NCI-H2227 treated with DMSO at 0.1 percent for 48 hours (cell line): Measurements from ENCODE around the gene DGUOK.
"Not testable (repeated sequence)": the region's sequence is repeated elsewhere in the genome, so short reads cannot be mapped to it uniquely, and the experiment has no call there.

ENCODE experiments used
- DNase-seq: peaks from one replicate; lab custom pipeline; 2025; lab: John Stamatoyannopoulos, UW

Gene DGUOK

DNA sequence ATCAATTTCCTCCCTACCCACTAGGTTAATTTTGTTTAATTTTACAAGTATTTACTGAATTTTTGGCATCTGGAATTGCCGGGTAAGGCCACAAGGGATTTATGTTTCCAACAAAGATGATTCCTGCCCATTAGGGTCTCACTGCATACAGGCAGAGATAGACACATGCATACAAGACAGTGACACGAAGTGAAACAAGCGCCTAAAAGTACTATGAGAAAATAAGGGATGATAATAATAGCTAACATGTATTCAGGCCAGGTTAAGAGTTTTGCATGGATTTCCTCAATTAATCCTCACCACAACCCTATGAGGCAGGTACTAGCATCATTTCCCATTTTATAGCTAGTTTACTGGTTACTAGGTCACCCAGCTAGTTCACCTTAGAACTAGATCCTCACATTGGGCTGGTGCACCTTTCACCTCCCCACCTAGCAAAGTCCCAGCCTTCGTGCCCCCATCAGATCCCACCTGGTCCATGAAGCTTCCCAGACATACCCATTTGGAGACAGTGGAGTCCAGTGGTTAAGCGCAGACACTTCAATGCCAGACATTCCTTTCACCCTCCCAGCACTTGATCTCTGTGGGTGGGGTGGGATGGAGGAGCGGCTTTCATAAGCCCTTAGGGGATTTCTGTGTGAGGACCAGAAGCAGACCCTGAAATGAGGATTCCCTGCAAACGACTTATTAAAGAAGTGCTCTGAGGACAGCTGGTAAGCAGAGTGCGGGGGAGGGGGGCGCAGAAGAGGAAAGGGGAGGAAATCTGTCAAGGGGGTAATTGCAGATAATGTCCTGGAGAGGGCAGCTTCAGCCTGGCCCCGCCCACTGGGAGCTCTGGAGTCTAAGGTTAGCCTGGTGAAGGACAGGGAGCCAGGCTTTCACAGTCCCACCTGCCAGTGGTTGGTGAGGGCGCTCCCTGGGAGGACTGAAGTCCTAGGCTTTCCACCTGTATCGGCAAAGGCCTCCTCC is 5.8 kb upstream of the DGUOK start:
- DNase-seq = peak; percentile 26

DNA sequence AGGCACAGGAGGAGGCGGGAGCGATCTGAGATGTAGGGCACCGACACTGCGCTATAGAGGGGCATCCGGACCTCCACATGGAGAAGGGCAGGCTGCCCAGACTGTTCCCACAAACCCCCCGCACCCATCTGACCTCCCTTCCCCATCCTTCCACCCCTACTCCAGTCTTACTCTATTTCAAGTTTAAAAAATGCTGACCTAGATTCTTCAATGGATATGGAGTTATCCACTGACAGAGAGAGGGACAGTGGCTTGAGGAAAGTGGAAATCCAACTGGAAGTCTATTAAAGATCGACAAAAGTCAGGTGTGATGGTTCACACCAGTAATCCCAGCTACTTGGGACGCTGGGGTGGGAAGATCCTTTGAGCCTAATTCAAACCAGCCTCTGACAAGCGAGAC is 5.1 kb upstream of the DGUOK start:
- DNase-seq = no peak

DNA sequence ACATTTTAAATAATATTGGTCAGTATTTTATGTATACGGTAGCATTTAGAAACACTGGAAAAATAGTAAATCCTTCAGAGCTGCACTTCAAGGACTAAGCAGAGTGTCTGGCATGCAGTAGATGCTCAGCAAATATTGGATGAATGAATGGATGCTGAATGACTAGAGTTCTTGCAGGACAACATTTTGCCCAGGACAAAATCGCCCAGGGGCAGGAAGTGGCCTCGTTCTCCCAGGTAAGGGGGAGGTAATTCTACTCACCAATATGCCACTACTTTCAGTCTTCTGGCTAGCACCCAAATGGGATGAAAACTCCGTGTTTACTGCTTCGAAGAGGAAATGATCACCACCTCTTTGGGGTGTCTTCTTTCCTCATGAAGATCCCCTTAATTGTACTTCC is 4.0 kb upstream of the DGUOK start:
- DNase-seq = no peak

DNA sequence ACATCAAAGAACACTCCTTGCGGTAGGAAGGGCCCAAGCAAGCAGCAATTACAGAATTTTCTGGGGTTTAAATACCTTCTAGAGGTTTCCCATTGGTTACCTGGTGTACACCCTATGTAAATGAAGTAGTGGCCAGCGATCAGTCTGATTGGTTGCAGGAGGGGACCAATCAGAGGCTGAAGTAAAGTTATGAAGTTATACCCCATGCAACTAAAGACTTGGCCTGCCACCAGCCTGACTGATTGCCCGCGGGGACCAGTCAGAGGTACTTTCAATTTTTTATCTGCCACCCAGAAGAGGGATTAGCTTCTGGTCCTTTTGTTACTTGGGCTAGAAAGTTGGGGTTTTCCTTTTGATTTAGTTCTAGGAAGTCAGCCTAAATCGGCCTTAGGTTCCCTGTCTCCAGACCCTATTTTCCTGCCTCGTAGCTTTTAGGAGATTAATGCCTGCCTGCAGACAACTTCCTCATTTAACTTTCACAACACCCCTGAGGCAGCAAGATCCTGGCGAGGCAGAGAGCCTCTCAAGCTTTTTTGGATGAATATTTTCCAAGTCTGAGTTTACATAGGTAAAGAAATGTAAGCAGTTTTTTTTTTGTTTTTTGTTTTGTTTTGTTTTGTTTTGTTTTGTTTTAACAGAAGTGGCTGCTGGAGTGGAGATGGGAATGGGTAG is 1.5 kb upstream of the DGUOK start:
- DNase-seq = no peak

DNA sequence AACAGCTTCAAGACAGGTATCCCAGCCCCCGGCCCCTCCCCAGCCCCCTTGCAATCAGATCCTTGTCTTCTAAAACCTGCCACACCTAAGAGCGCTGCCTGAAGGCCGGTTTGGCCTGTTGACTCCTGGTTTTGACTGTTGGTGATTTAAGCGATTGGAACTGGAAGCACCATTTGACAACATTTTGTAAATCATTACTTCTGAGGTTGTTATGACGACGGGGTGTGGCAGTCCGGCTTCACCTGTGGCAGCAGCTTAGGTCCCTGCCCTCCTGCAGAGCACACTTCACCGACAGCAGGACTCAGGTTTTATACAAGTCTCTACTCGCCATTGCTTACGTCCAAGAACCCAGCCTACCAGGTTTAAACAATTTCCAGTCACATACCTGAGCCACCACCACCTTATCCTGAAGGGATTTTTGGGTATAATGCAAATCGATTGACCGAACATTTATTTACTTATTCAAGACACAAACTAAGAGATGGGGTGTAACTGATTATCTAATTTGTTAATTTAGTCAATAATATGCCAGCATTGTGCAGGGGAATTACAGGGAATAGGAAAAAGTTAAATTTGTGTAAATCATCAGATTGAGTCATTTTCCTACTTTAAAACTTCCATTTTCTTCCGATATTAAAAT is 707 bp upstream of the DGUOK start:
- no peak for DNase-seq

DNA sequence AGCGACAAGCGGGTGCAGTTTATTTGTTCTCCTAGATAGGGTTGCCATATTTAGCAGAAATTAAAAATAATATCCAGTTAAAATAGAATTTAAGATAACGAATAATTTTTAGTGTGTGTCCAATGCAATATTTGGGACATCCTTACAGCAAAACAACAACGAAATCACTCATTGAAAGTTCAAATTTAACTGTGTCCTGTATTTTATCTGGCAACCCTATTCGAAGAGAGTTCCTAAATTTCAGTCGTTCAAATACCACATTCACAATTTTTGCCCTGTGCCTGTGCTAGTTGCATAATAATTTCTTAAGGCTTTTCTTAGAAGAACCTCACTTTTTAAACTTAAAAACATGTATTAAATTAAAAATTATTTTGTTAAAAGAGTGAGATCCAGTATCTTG is 664 bp downstream of the DGUOK start:
- no peak for DNase-seq

DNA sequence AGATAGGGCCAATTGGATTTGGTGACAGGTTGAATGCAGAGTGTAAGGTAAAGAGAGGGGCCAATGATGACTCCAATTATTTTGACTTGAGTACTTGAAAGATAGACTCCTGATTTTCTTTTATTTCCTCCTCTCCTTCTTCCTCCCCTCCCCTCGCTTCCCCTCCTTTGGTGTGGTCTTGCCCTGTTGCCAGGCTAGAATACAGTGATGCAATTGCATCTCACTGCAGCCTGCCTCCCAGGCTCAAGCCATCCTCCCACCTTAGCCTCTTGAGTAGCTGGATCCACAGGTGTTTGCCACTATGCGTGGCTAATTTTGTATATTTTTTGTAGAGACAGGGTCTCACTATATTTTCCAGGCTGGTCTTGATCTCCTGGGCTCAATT is 2.3 kb downstream of the DGUOK start:
- no peak for DNase-seq

DNA sequence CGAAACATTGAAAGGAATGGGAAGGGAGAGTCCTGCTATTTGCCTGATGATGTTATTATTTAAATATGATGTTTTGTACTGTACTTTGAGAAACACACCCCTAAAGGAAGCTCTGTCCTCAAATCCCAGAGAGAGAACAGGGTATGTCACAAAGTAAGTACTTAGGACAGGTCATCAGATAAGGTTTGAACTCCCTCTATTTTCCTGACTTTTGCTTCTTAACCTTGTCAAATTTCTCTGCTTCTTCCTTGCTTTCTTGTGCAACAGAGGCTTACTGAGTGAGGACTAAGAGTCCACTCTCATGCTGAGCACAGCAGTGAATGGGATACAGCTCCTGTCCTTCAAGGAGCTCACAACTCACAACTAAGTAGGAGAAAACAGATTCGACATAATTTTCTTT is 3.7 kb downstream of the DGUOK start:
- DNase-seq = no peak

DNA sequence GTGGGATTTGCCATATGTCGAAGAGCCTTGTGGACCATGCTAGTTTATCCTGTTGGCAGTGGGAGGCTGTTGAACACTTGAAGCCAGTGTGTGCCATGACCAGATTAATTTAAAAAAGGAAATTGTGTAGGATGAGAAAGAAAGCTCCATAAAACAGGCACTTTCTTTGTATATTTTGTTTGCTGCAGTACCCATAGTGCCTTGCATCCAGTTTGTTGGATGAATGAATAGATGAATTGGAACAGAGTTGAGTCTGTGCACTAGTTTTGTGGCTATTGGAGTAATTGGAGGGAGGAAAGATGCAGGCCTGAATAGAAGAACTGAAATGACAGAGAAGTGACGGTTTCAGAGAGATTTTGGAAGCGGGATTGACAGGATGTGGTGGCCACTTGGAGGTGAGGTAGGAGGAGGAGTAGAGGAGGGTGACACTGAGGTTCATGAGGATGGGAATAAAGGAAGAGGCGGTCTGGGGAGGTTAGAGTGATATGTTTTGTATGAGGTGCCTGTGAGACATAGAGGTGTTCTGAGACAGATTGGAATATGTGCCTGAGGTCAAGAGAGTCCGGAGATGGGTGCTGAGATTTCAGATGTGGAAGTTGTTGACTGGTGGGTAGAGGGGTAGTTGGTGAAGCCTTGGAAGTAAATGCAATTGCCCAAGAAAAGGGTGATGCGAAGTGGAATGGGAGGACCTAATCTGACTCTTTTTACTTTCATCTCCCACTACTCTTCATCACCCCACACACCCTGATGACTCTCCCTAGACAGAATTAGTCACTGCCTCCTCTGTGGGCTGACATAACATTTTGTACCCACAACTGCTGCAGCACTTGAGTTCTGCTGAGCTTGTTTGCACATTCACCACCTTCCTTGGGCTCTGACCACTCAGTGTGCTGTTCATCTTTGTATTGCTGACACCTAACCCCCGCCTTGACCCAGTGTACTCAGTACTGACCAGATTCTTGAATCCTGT is 5.1 kb downstream of the DGUOK start:
- no peak for DNase-seq

DNA sequence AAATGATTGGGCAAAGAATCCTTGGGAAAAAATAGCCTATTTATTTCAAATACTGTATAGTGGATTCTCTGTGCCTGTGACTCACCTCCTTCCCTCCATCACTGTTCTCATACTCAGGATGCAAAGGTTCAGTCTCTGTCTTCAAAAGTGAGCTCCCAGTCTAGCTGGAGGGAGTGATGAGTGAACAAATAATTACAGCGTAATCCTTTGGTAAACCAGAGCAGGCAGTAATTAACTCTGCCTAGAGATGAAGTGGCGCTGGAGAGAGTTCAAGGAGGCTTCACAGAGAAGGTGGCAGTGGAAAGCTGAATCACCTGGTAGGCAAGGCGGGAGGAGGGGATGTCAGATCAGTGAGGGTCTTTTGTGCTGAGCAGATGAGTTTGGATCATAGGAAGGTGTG is 6.5 kb downstream of the DGUOK start:
- peak; percentile 70 for DNase-seq

DNA sequence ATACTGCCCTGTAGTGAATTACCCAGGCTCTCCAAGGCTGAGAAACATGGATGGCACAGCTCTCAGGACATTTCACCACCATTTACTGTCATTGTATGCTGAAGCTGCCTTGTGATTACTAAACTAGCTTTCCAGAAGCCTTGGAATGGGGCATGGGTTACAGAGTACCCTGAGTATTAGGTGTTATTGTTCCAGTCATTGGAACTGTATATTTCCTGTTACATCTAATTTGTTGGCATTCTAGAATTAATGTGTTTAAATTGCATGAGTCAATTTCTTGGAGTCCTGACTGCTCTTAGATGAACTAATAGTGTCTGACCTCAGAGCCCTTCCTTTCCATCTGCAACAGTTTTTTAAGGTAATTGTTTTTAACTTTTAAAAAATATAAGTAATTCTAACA is 9.0 kb downstream of the DGUOK start:
- no peak for DNase-seq

DNA sequence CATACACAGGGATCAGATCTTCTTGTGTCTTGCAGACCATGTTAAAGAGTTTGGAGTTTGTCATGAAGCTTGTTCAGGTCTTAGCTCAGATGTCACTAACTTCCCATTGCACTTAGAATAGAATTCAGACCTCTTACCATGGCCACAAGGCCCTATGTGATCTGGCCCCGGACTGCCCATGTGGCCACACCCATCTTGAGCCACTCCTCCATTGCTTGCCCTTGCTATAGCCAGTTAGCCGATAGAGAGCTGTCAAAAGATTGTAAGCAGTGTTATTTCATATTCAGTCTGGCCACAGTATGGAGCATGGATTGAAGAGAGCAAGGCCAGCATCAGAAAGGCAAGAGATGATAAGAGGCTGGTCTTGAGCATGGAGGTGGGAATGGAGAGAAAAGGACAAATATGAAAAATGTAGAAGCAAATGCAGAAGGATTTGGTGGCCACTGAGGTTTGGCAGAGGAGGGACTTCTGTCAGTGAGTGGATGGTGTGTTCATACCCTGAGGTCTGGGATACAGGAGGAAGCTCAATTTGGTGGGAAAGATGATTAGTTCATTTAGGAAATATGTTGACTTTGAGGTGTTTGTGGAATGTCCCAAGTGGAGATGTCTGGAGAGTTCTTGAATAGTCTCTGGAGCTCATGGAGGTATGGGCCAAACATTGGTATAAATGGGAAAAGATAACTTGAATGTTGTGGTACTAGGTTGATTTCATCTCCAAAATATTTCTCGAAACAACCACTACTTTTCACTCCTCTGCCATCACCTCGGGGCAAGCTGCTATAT is 10.6 kb downstream of the DGUOK start:
- DNase-seq = no peak

DNA sequence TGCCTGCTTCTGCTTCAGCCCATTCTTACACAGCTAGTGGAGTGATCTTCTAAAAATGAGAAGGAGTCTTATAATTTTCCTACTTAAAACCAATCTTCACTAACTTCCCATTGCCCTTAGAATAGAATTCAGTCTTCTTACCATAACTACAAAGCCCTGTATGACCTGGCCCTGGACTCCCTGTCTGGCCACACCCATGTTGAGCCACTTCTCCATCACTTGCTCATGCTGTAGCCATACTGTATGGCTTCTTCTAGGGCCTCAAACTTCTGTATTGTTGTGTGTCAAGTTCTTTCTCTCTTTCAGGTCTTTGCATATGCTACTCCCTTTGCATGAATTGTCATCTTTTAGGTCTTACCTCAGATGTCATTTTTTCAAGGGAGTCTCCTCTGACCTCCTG is 11.2 kb downstream of the DGUOK start:
- DNase-seq = no peak

DNA sequence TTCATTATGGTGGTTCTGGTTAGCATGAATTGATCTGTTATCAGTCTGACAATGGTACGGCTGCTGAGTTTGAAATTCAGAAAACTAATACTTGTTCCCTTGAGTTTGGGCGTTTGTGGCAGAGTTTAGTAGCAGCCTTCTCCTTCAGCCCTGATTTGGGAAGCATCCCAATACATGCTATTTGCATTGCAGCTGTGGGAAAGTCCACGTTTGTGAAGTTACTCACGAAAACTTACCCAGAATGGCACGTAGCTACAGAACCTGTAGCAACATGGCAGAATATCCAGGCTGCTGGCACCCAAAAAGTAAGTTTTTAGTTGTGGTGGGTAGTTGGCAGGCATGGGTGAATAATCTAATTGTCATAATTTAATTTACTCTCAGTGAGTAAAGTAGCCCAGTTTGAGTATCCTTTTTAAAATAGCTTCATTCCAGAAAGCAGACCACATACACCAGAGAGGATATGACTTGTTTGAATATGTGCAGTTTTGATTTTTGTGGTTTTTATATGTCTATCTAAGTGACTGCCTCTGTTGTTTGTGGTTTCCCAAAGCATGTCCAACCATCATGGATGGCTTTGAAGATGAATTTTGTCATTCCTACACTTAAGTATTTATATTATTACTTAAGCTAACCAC is 12.2 kb downstream of the DGUOK start:
- no peak for DNase-seq

DNA sequence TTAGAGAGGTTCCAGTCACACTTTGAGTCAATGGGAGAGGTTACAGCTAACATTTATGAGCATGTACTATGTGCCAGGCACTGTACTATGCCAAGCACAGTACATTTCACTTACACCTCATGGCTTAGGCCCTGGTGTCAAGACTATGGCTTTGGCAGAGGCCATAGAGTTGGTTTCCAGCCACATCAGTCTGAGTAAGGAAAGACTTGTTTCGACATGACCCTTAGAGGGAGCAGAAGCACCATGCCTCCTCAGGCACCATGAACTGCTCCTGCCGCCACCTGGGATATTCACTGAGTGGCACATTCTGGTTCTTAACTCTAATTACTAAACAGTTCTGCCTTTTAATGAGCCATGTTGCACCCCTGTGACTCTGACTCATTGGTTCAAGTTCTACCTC is 12.7 kb downstream of the DGUOK start:
- no peak for DNase-seq

DNA sequence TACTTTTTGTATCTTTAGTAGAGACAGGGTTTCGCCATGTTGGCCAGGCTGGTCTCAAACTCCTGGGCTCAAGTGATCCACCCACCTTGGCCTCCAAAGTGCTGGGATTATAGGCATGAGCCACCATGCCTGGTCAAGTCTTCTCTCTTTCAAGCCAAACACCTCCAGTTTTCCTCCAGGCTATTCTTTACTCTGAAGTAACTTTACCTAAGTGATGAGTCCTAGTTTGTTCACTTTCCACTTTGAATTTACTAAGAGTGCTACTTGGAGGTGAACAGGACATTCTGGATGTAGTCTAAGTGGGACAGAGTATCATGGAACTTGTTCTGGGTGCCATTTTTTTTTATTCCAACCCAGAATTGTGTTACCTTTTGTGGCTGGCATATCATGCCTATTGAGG is 13.4 kb downstream of the DGUOK start:
- DNase-seq = not testable (repeated sequence)

DNA sequence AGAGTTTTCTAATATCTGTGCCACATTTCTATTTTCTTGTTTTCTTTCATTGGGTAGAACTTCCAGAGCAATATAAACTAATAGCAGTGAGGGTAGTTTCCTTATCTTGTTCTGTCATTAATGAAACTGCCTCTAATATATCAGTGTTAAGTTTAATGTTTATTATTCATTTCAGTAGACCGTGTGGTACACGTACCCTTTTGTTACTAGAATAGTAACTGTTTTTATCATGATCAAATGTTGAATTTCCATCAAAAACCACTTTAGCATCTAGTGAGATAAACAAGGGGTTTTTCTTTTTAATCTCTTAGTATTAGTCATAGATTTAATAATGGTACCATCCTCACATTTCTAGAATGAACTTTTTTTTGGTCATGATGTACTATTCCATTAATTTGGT is 16.0 kb downstream of the DGUOK start:
- DNase-seq = no peak

DNA sequence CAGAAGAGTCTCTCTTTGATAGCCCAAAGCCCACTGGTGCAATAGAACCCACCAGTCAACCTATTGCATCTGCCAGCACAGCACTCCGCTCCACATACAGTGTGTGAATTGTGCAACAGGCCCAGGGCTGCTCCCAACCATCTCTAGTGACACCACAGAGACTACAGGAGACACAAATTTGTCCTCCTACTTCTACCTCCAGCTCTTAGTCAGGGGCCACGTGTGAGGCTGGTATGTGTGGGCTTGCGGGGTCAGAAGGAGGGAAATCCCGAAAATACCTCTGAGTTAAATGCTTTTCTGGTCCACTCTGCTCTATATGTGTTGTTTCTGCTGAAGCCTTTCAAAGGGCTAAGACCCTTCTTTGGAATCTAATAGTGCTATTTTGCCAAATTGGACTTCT is 18.0 kb downstream of the DGUOK start:
- DNase-seq = no peak

DNA sequence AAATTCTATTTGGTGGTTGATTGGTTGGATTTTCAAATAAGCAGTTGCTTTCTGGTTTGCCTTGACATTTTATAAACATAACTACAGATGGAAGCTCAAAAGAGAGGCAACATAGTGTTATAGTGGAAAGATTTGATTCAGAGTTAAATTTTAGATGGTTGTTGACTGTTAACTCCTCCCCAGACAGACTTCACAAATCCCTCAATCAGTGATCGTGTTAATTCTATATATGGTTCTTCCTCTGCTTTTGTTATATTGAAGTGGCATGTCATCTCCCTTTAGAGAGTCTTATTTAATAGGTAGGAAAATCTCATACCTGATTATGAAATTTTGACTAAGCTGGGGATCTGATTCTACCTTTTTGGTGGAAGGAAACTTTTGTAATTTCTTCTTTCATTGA is 19.5 kb downstream of the DGUOK start:
- no peak for DNase-seq

DNA sequence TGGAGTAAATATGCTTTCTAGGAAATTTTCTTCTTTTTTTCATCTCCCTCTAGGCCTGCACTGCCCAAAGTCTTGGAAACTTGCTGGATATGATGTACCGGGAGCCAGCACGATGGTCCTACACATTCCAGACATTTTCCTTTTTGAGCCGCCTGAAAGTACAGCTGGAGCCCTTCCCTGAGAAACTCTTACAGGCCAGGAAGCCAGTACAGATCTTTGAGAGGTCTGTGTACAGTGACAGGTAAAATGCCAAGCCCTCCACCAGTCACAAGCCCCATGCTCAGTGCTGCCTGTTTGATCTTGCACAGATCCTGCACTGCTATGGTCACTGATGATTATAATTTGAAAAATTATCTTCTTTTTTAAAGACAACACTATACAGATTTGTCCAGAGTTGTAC is 20.0 kb downstream of the DGUOK start:
- DNase-seq = no peak
